ENCODE results near the gene RHD. TPM values are rescaled to one million over a fixed set of nuclear protein-coding genes. Genes with fewer than 3 reads are reported as not detected.

RHD gene
- total RNA-seq, 4 donors from 2014 or later = not detected

GRCh38 chr1:25356441-25356840, 84.1 kb downstream of the RHD start:
- no peak for TF ChIP-seq CTCF (IDR thresholded peaks at IDR 0.05; ENCODE audit: low read depth)

- no peak for TF ChIP-seq CTCF (IDR thresholded peaks at IDR 0.05; ENCODE audit: low read depth)
These were observed 84.5 kb downstream of the RHD start for GRCh38 chr1:25356848-25357247.

- TF ChIP-seq CTCF (IDR thresholded peaks at IDR 0.05; ENCODE audit: low read depth) = no peak
These were observed 88.6 kb downstream of the RHD start for GRCh38 chr1:25360596-25361581.

GRCh38 chr1:25361901-25362300, 89.6 kb downstream of the RHD start:
- TF ChIP-seq CTCF (IDR thresholded peaks at IDR 0.05; ENCODE audit: low read depth) = no peak

GRCh38 chr1:25369241-25369640, 96.9 kb downstream of the RHD start:
- no peak for TF ChIP-seq CTCF (IDR thresholded peaks at IDR 0.05; ENCODE audit: low read depth)

Other genes with a start within 250 kb of the RHD start
- gene SYF2, start 40.0 kb upstream of the RHD start, total RNA-seq = 10 to 100 TPM; 47.5 to 81.7 (median 76.4) TPM
- 100 to 1,000 TPM; 101 to 141 (median 129) TPM for gene RSRP1, start 25.1 kb upstream of the RHD start, total RNA-seq
- gene TMEM50A, start 65.8 kb downstream of the RHD start, total RNA-seq = 100 to 1,000 TPM in 2 of 4 donors, 10 to 100 TPM in 2; 73.8 to 173 (median 92.7) TPM
- gene RHCE, start 148.3 kb downstream of the RHD start, total RNA-seq = not detected
- gene MACO1, start 158.4 kb downstream of the RHD start, total RNA-seq = 10 to 100 TPM; 13.0 to 19.7 (median 16.3) TPM

Data from subcutaneous adipose tissue (tissue), 4 donors.